ENCODE data around the gene DRC1.

DNA sequence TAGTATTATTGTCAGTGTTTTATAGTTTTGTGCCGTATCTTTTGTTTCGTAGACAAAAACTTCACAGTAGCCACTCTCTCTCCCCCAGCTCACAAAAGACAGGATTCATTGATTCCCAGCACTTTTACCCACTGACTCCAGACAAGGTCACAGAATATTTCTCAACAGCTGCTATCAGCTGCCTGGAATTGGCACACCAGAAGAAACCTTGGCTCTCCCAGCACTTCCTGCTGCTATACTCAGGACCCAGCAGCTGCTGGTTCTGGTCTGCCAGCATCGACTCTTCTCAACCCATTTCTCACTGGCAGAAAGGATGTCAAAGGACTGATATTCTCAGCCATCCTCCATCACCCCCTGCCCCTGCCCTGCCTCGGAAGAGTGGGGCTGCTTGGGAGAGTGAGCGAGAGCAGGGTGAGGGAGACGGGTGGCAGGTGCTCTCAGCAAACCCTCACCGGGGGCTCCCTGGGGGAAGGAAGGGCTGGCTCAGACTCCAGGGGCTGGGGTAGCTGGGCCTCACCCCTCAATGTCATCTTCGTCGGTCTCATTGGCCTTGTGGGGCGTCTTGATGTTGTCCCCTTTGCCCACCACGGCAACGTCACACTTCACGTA is 82.3 kb downstream of the DRC1 start:
- TF ChIP-seq, protein P1, sequence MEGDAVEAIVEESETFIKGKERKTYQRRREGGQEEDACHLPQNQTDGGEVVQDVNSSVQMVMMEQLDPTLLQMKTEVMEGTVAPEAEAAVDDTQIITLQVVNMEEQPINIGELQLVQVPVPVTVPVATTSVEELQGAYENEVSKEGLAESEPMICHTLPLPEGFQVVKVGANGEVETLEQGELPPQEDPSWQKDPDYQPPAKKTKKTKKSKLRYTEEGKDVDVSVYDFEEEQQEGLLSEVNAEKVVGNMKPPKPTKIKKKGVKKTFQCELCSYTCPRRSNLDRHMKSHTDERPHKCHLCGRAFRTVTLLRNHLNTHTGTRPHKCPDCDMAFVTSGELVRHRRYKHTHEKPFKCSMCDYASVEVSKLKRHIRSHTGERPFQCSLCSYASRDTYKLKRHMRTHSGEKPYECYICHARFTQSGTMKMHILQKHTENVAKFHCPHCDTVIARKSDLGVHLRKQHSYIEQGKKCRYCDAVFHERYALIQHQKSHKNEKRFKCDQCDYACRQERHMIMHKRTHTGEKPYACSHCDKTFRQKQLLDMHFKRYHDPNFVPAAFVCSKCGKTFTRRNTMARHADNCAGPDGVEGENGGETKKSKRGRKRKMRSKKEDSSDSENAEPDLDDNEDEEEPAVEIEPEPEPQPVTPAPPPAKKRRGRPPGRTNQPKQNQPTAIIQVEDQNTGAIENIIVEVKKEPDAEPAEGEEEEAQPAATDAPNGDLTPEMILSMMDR (conservative IDR thresholded peaks at IDR 0.05; ENCODE audit: low read length) = no peak
- TF ChIP-seq EZH2phosphoT487 (IDR thresholded peaks at IDR 0.05; ENCODE audit: borderline replicate concordance, low read depth, low read length) = no peak
